ENCODE results near the gene USP17L13. TPM values are rescaled to one million over a fixed set of nuclear protein-coding genes. Genes with fewer than 3 reads are reported as not detected.
"Not testable (repeated sequence)": the region's sequence is repeated elsewhere in the genome, so short reads cannot be mapped to it uniquely, and the experiment has no call there.

USP17L13 gene
- not detected in 2 replicates for polyA plus RNA-seq (2012; rRNA removed)
- polyA plus RNA-seq (2012; cell fraction: cytosol; rRNA removed): not detected in 2 replicates
- polyA plus RNA-seq (2012; cell fraction: nucleus; rRNA removed): not detected in 2 replicates

GRCh38 chr4:9224596-9224995 lies at the start of gene USP17L13:
Gene USP17L13 (plus strand): TSS chr4:9224896. CDS start chr4:9224896, 0 bp downstream.
- H3K9me2 ChIP-seq; H3F3A ChIP-seq (replicated peaks; ENCODE audit: insufficient read depth); H3K4me3 ChIP-seq (ENCODE audit: low read depth in 2 of 2, low read length in 1 of 2); H4K20me1 ChIP-seq (ENCODE audit: insufficient read depth); CTCF ChIA-PET; POLR2A ChIA-PET; H3K4me1 ChIP-seq (ENCODE audit: control insufficient read depth in 1 of 2, insufficient read depth in 2 of 2, low read depth in 1 of 2, low read length in 1 of 2); H3K27me3 ChIP-seq (ENCODE audit: insufficient read depth); H3K27ac ChIP-seq (ENCODE audit: low read depth in 2 of 2, low read length in 1 of 2); DNase-seq; H3K4me2 ChIP-seq; H3K9me3 ChIP-seq; H3K36me3 ChIP-seq (replicated peaks in 1 of 2; ENCODE audit: control insufficient read depth in 1 of 2, insufficient read depth in 2 of 2, low read length in 1 of 2); H2AFZ ChIP-seq (ENCODE audit: low read depth); H3K9ac ChIP-seq; H3K79me2 ChIP-seq (ENCODE audit: insufficient read depth): not testable (repeated sequence)
- WGBS (ENCODE audit: low lambda C conversion rate): no CpG with 5 or more reads among the region's 14 CpGs

GRCh38 chr4:9210357-9210756 lies 14.3 kb upstream of the USP17L13 start, which contains the start of gene USP17L10:
Gene USP17L10 (plus strand): TSS chr4:9210657. CDS start chr4:9210657, 0 bp downstream.
- CTCF ChIA-PET; H3K9me3 ChIP-seq; H3K4me1 ChIP-seq (ENCODE audit: control insufficient read depth in 1 of 2, insufficient read depth in 2 of 2, low read depth in 1 of 2, low read length in 1 of 2); H3K4me2 ChIP-seq; H3K27me3 ChIP-seq (ENCODE audit: insufficient read depth); H3K9ac ChIP-seq; H3K27ac ChIP-seq (ENCODE audit: low read depth in 2 of 2, low read length in 1 of 2); H3F3A ChIP-seq (replicated peaks; ENCODE audit: insufficient read depth); H3K36me3 ChIP-seq (replicated peaks in 1 of 2; ENCODE audit: control insufficient read depth in 1 of 2, insufficient read depth in 2 of 2, low read length in 1 of 2); H3K79me2 ChIP-seq (ENCODE audit: insufficient read depth); H2AFZ ChIP-seq (ENCODE audit: low read depth); DNase-seq; H3K9me2 ChIP-seq; H4K20me1 ChIP-seq (ENCODE audit: insufficient read depth); POLR2A ChIA-PET; H3K4me3 ChIP-seq (ENCODE audit: low read depth in 2 of 2, low read length in 1 of 2): not testable (repeated sequence)
- WGBS (ENCODE audit: low lambda C conversion rate): 13% methylated on average over 4 of the region's 13 CpGs

DNA sequence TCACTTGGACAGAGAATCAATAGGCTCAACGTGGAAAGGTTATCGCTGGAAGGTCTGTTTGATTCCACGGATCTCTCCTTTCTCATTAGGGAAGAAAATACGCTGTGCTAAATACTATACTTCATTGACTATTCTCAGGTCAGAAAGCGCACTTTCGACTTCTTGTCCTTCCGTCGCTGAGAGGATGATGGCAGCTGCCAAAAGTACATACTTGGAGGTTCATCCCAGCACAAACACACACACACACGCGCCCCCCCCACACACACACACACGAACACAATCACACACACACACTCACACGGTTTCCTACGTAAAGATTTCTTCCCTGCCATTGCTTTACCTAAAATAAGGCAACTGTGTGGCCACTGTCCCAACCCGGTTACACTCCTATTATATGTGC lies 10.0 kb upstream of the USP17L13 start:
- H3K27ac ChIP-seq (ENCODE audit: low read depth in 2 of 2, low read length in 1 of 2); CTCF ChIA-PET; H3K4me3 ChIP-seq (ENCODE audit: low read depth in 2 of 2, low read length in 1 of 2); DNase-seq; H3K4me2 ChIP-seq; H3K9me3 ChIP-seq; H3K9ac ChIP-seq; H2AFZ ChIP-seq (ENCODE audit: low read depth); H3K4me1 ChIP-seq (ENCODE audit: control insufficient read depth in 1 of 2, insufficient read depth in 2 of 2, low read depth in 1 of 2, low read length in 1 of 2); H4K20me1 ChIP-seq (ENCODE audit: insufficient read depth); H3K27me3 ChIP-seq (ENCODE audit: insufficient read depth); H3F3A ChIP-seq (replicated peaks; ENCODE audit: insufficient read depth); H3K79me2 ChIP-seq (ENCODE audit: insufficient read depth); H3K36me3 ChIP-seq (replicated peaks in 1 of 2; ENCODE audit: control insufficient read depth in 1 of 2, insufficient read depth in 2 of 2, low read length in 1 of 2); H3K9me2 ChIP-seq; POLR2A ChIA-PET: not testable (repeated sequence)
- WGBS (ENCODE audit: low lambda C conversion rate): 28% methylated on average over 13 of the region's 14 CpGs

- H3K4me2 ChIP-seq; DNase-seq; H3F3A ChIP-seq (replicated peaks; ENCODE audit: insufficient read depth); H3K9ac ChIP-seq; H3K4me1 ChIP-seq (ENCODE audit: control insufficient read depth in 1 of 2, insufficient read depth in 2 of 2, low read depth in 1 of 2, low read length in 1 of 2); H4K20me1 ChIP-seq (ENCODE audit: insufficient read depth); H3K36me3 ChIP-seq (replicated peaks in 1 of 2; ENCODE audit: control insufficient read depth in 1 of 2, insufficient read depth in 2 of 2, low read length in 1 of 2); H3K4me3 ChIP-seq (ENCODE audit: low read depth in 2 of 2, low read length in 1 of 2); POLR2A ChIA-PET; H3K79me2 ChIP-seq (ENCODE audit: insufficient read depth); CTCF ChIA-PET; H3K27me3 ChIP-seq (ENCODE audit: insufficient read depth); H3K27ac ChIP-seq (ENCODE audit: low read depth in 2 of 2, low read length in 1 of 2); H2AFZ ChIP-seq (ENCODE audit: low read depth); H3K9me2 ChIP-seq; H3K9me3 ChIP-seq: not testable (repeated sequence)
- no CpG with 5 or more reads among the region's 14 CpGs for WGBS (ENCODE audit: low lambda C conversion rate)
Measured at GRCh38 chr4:9215105-9215504, 9.6 kb upstream of the USP17L13 start, which contains the start of gene USP17L11. Gene USP17L11 (plus strand): TSS chr4:9215405. CDS start chr4:9215405, 0 bp downstream.

- POLR2A ChIA-PET; H3F3A ChIP-seq (replicated peaks; ENCODE audit: insufficient read depth); H3K79me2 ChIP-seq (ENCODE audit: insufficient read depth); H3K36me3 ChIP-seq (replicated peaks in 1 of 2; ENCODE audit: control insufficient read depth in 1 of 2, insufficient read depth in 2 of 2, low read length in 1 of 2); H3K9me2 ChIP-seq; CTCF ChIA-PET; H2AFZ ChIP-seq (ENCODE audit: low read depth); H3K4me3 ChIP-seq (ENCODE audit: low read depth in 2 of 2, low read length in 1 of 2); H3K27ac ChIP-seq (ENCODE audit: low read depth in 2 of 2, low read length in 1 of 2); H3K9me3 ChIP-seq; H3K4me2 ChIP-seq; H3K4me1 ChIP-seq (ENCODE audit: control insufficient read depth in 1 of 2, insufficient read depth in 2 of 2, low read depth in 1 of 2, low read length in 1 of 2); H3K9ac ChIP-seq; DNase-seq; H3K27me3 ChIP-seq (ENCODE audit: insufficient read depth); H4K20me1 ChIP-seq (ENCODE audit: insufficient read depth): not testable (repeated sequence)
- WGBS (ENCODE audit: low lambda C conversion rate): no CpG with 5 or more reads among the region's 13 CpGs
Measured at GRCh38 chr4:9219852-9220251, 4.8 kb upstream of the USP17L13 start, which contains the start of gene USP17L12. Gene USP17L12 (plus strand): TSS chr4:9220152. CDS start chr4:9220152, 0 bp downstream.

DNA sequence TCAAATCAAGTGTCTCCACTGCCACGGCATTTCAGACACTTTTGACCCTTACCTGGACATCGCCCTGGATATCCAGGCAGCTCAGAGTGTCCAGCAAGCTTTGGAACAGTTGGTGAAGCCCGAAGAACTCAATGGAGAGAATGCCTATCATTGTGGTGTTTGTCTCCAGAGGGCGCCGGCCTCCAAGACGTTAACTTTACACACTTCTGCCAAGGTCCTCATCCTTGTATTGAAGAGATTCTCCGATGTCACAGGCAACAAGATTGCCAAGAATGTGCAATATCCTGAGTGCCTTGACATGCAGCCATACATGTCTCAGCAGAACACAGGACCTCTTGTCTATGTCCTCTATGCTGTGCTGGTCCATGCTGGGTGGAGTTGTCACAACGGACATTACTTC lies 5.6 kb downstream of the USP17L13 start:
- H3K4me3 ChIP-seq (ENCODE audit: low read depth in 2 of 2, low read length in 1 of 2); H3K4me1 ChIP-seq (ENCODE audit: control insufficient read depth in 1 of 2, insufficient read depth in 2 of 2, low read depth in 1 of 2, low read length in 1 of 2); H3F3A ChIP-seq (replicated peaks; ENCODE audit: insufficient read depth); H3K9ac ChIP-seq; H3K27me3 ChIP-seq (ENCODE audit: insufficient read depth); POLR2A ChIA-PET; H4K20me1 ChIP-seq (ENCODE audit: insufficient read depth); H3K79me2 ChIP-seq (ENCODE audit: insufficient read depth); H3K27ac ChIP-seq (ENCODE audit: low read depth in 2 of 2, low read length in 1 of 2); H3K36me3 ChIP-seq (replicated peaks in 1 of 2; ENCODE audit: control insufficient read depth in 1 of 2, insufficient read depth in 2 of 2, low read length in 1 of 2); H3K4me2 ChIP-seq; H3K9me2 ChIP-seq; H3K9me3 ChIP-seq; CTCF ChIA-PET; DNase-seq; H2AFZ ChIP-seq (ENCODE audit: low read depth): not testable (repeated sequence)
- 4% methylated on average over 5 of the region's 8 CpGs for WGBS (ENCODE audit: low lambda C conversion rate)

- POLR2A ChIA-PET; H3K79me2 ChIP-seq (ENCODE audit: insufficient read depth): not testable (repeated sequence)
Measured at GRCh38 chr4:9234085-9234484, 9.4 kb downstream of the USP17L13 start, which contains the start of gene USP17L15. Gene USP17L15 (plus strand): TSS chr4:9234385. CDS start chr4:9234385, 0 bp downstream.

More at GRCh38 chr4:9234085-9234484, 9.4 kb downstream of the USP17L13 start, which contains the start of gene USP17L15:
- WGBS (ENCODE audit: low lambda C conversion rate): no CpG with 5 or more reads among the region's 15 CpGs
- H4K20me1 ChIP-seq (ENCODE audit: insufficient read depth); H2AFZ ChIP-seq (ENCODE audit: low read depth); H3F3A ChIP-seq (replicated peaks; ENCODE audit: insufficient read depth); H3K9ac ChIP-seq; H3K36me3 ChIP-seq (replicated peaks in 1 of 2; ENCODE audit: control insufficient read depth in 1 of 2, insufficient read depth in 2 of 2, low read length in 1 of 2); H3K27ac ChIP-seq (ENCODE audit: low read depth in 2 of 2, low read length in 1 of 2); H3K4me1 ChIP-seq (ENCODE audit: control insufficient read depth in 1 of 2, insufficient read depth in 2 of 2, low read depth in 1 of 2, low read length in 1 of 2); DNase-seq; H3K9me3 ChIP-seq; CTCF ChIA-PET; H3K4me2 ChIP-seq; H3K9me2 ChIP-seq; H3K27me3 ChIP-seq (ENCODE audit: insufficient read depth); H3K4me3 ChIP-seq (ENCODE audit: low read depth in 2 of 2, low read length in 1 of 2): not testable (repeated sequence)
